ENCODE results near the gene POC5.

The POC5 gene

DNA sequence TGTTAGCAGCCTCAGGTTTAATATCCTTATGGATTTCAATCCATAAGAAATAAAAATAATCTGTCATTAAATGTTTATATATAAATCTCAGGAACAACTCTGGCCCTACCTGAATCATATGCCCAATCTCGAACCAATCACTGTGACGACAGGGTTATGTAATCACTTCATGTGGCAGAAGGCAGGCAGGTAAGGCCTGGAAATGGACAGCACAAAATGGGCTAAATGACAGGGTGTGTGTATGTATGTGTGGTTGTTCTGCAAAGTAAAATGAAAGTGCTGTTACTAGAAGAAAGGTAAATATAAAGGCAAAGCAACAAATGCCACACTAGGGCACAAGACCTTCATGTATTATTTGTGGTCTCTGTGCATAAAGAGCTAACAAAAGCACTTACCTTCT, 86.4 kb downstream of the POC5 start:
- POLR2A ChIA-PET = no interaction called here

DNA sequence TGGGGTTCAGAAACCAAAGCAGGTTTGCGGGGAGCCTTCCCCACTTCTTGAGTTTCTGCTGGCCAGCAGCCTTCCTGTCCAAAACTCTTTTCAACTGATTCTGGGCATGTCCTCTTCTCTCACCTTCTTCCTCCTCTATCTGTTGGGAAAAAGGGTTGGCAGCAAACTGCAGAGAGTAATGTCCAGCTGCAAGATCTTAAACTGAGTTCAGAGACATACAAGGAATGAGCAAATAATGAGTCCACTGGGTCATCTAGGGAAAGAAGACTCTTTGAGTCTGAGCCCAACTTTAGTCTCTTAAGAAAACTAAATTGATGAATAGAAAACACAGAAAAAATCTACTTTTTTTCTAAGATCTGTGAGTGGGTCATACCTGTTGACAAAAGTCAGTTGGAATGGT, 89.4 kb downstream of the POC5 start:
- POLR2A ChIA-PET = no interaction called here
- TF ChIP-seq ELF4 (IDR thresholded peaks at IDR 0.05) = no peak
- TF ChIP-seq ARNT (IDR thresholded peaks at IDR 0.05) = no peak
- no peak for TF ChIP-seq FOXA1 (IDR thresholded peaks at IDR 0.05)
- no peak for TF ChIP-seq L3MBTL2 (conservative IDR thresholded peaks at IDR 0.05)
- TF ChIP-seq SP1 (IDR thresholded peaks at IDR 0.05) = no peak
- TF ChIP-seq HDGF (IDR thresholded peaks at IDR 0.05; ENCODE audit: borderline replicate concordance) = no peak
- no peak for TF ChIP-seq FOXK2 (IDR thresholded peaks at IDR 0.05)
- TF ChIP-seq, protein P1, sequence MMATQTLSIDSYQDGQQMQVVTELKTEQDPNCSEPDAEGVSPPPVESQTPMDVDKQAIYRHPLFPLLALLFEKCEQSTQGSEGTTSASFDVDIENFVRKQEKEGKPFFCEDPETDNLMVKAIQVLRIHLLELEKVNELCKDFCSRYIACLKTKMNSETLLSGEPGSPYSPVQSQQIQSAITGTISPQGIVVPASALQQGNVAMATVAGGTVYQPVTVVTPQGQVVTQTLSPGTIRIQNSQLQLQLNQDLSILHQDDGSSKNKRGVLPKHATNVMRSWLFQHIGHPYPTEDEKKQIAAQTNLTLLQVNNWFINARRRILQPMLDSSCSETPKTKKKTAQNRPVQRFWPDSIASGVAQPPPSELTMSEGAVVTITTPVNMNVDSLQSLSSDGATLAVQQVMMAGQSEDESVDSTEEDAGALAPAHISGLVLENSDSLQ (IDR thresholded peaks at IDR 0.05) = no peak
- TF ChIP-seq NFRKB (IDR thresholded peaks at IDR 0.05) = no peak
- TF ChIP-seq TARDBP (IDR thresholded peaks at IDR 0.05) = no peak
- CTCF ChIA-PET = no interaction called here
- DNase-seq (ENCODE audit: extremely low spot score) = no peak

More for the DNA sequence above, 86.4 kb downstream of the POC5 start:
- TF ChIP-seq FOXM1 (IDR thresholded peaks at IDR 0.05; ENCODE audit: borderline replicate concordance) (no peak), ARNT (IDR thresholded peaks at IDR 0.05) (no peak), FOXK2 (IDR thresholded peaks at IDR 0.05) (no peak), FOXA1 (IDR thresholded peaks at IDR 0.05) (no peak), SUZ12 (IDR thresholded peaks at IDR 0.05) (no peak)
- CTCF ChIA-PET = no interaction called here
- DNase-seq (ENCODE audit: extremely low spot score) = no peak

DNA sequence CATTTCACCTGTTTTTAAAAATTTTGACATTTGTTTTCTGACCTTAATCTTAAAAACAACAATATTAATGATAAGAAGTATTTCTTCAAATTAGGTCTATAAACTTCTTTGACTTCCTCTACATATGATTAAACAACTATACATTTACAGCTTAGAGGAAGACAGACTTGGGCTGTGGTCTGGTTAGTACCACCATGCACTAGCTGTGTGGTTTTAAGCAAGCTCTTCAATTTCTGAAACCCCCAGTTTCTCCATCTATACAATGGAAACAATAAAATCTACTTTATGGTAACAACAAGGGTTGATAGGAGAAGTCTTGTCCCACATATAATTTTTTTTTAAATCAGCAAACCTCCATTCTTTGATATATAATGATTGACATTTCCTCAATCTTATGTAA, 90.3 kb downstream of the POC5 start:
- ChIA-PET CTCF (no interaction called here), POLR2A (no interaction called here)
- TF ChIP-seq FOXK2 (IDR thresholded peaks at IDR 0.05) = no peak
- TF ChIP-seq BHLHE40 (IDR thresholded peaks at IDR 0.05; ENCODE audit: borderline replicate concordance) = no peak
- no peak for TF ChIP-seq FOXA1 (IDR thresholded peaks at IDR 0.05)
- TF ChIP-seq ELF4 (IDR thresholded peaks at IDR 0.05) = no peak
- TF ChIP-seq LEF1 (IDR thresholded peaks at IDR 0.05; ENCODE audit: borderline replicate concordance) = no peak
- no peak for TF ChIP-seq SUZ12 (IDR thresholded peaks at IDR 0.05)
- TF ChIP-seq CTBP1 (IDR thresholded peaks at IDR 0.05; ENCODE audit: borderline replicate concordance) = no peak
- TF ChIP-seq L3MBTL2 (conservative IDR thresholded peaks at IDR 0.05) = no peak
- DNase-seq (ENCODE audit: extremely low spot score) = no peak

Measured in HEK293T (cell line).